HepG2 (cell line): Measurements from ENCODE around the gene IMMT. TPM values are rescaled to one million over a fixed set of nuclear protein-coding genes. Genes with fewer than 3 reads are reported as not detected.

Source experiments
- DMAP1 ChIP-seq: IDR thresholded peaks from 2 replicates; pipeline ENCODE4 v1.6.1; 2016
- FOXM1 ChIP-seq: sonication (generic); formaldehyde crosslinking; IDR thresholded peaks from 2 replicates; pipeline ENCODE4 v1.5.0; 2020; ENCODE audit warnings: missing genetic modification reagents
- HIVEP1 ChIP-seq: sonication (generic); formaldehyde crosslinking; IDR thresholded peaks from 2 replicates; pipeline ENCODE4 v1.4.0; 2020; ENCODE audit warnings: mild to moderate bottlenecking, missing genetic modification reagents
- HNRNPLL ChIP-seq: fragments of 200-400 bp; formaldehyde crosslinking; IDR thresholded peaks from 2 replicates; pipeline ENCODE4 v1.6.1; 2017; ENCODE audit warnings: mild to moderate bottlenecking, low read depth, low read length; ENCODE audit not compliant: poor library complexity, severe bottlenecking
- HOXA5 ChIP-seq: sonication (generic); formaldehyde crosslinking; IDR thresholded peaks from 2 replicates; pipeline ENCODE4 v1.4.0; 2020; ENCODE audit warnings: missing genetic modification reagents
- NFAT5 ChIP-seq: sonication (generic); formaldehyde crosslinking; IDR thresholded peaks from 2 replicates; pipeline ENCODE4 v1.4.0; 2020; ENCODE audit warnings: missing genetic modification reagents
- NRL ChIP-seq: sonication (generic); formaldehyde crosslinking; IDR thresholded peaks from 2 replicates; pipeline ENCODE4 v1.5.0; 2020; ENCODE audit warnings: missing genetic modification reagents, mild to moderate bottlenecking, moderate library complexity, borderline replicate concordance
- RBM22 ChIP-seq: fragments of 200-400 bp; formaldehyde crosslinking; optimal IDR thresholded peaks from 2 replicates; pipeline ENCODE3; 2017; ENCODE audit warnings: mild to moderate bottlenecking, low read length, moderate library complexity
- SOX13 ChIP-seq, 3 experiments: fragments of 450-650 bp in 1 of 3; sonication (generic) in 1 of 3; formaldehyde crosslinking in 1 of 3; IDR thresholded peaks in 2 of 3; conservative IDR thresholded peaks in 1 of 3; 2 replicates each; pipeline versions ENCODE4 v1.5.0 to v1.6.1; 2016 to 2020; ENCODE audit warnings: antibody characterized with exemption in 1 of 3, mild to moderate bottlenecking in 1 of 3, missing compliant biosample characterization in 1 of 3, missing genetic modification reagents in 1 of 3, moderate library complexity in 1 of 3
- SOX6 ChIP-seq, 2 experiments: fragments of 450-650 bp in 1 of 2; sonication (generic) in 1 of 2; formaldehyde crosslinking in 1 of 2; IDR thresholded peaks; 2 replicates each; pipeline versions ENCODE4 v1.4.0 to v1.6.1; 2017 to 2020; ENCODE audit warnings: antibody characterized with exemption in 1 of 2, mild to moderate bottlenecking in 1 of 2, missing genetic modification reagents in 1 of 2
- SPEN ChIP-seq: sonication (generic); formaldehyde crosslinking; IDR thresholded peaks from 2 replicates; pipeline ENCODE4 v1.5.1; 2020; ENCODE audit warnings: low read depth, mild to moderate bottlenecking, missing genetic modification reagents
- ZEB1 ChIP-seq: IDR thresholded peaks from 2 replicates; pipeline ENCODE4 v1.6.1; 2012; ENCODE audit warnings: mild to moderate bottlenecking, low read depth, inconsistent platforms; ENCODE audit not compliant: insufficient replicate concordance
- ZNF124 ChIP-seq: sonication (generic); formaldehyde crosslinking; IDR thresholded peaks from 2 replicates; pipeline ENCODE4 v1.4.0; 2020; ENCODE audit warnings: missing genetic modification reagents
- ZNF317 ChIP-seq: sonication (generic); formaldehyde crosslinking; IDR thresholded peaks from 2 replicates; pipeline ENCODE4 v1.5.0; 2020; ENCODE audit warnings: mild to moderate bottlenecking, missing genetic modification reagents
- ZNF563 ChIP-seq: sonication (generic); formaldehyde crosslinking; IDR thresholded peaks from 2 replicates; pipeline ENCODE4 v1.8.0; 2022; ENCODE audit warnings: mild to moderate bottlenecking, moderate library complexity, missing genetic modification reagents
- ZNF605 ChIP-seq: sonication (generic); formaldehyde crosslinking; IDR thresholded peaks from 2 replicates; pipeline ENCODE4 v1.8.0; 2022; ENCODE audit warnings: mild to moderate bottlenecking, missing genetic modification reagents
- ZSCAN31 ChIP-seq: sonication (generic); formaldehyde crosslinking; IDR thresholded peaks from 2 replicates; pipeline ENCODE4 v1.5.0; 2020; ENCODE audit warnings: low read depth, mild to moderate bottlenecking, missing genetic modification reagents
- polyA plus RNA-seq, 8 experiments: library from polyadenylated mRNA; depleted of rRNA in 3 of 8; stranded (reverse) in 7 of 8; unstranded in 1 of 8; fragments of >200 nt; fragmentation: Illumina TruSeq in 4 of 8; extraction: Trizol in 4 of 8; gene quantifications; 2 replicates each; pipeline versions ENCODE4 v1.2.1 to v1.2.3, GENCODE V29; 2011 to 2016; ENCODE audit warnings: low read depth in 4 of 8, missing spikeins in 1 of 8, mixed read lengths in 1 of 8; ENCODE audit not compliant: insufficient read depth in 1 of 8
- total RNA-seq, 5 experiments: library from RNA; depleted of rRNA; stranded (reverse); fragments of >200 nt; fragmentation: Illumina TruSeq; extraction: Trizol; gene quantifications; 2 replicates each; pipeline ENCODE4 v1.2.3, GENCODE V29; 2016; ENCODE audit warnings: low read depth in 1 of 5
- TF ChIP-seq, protein P1 (sequence below): sonication (generic); formaldehyde crosslinking; IDR thresholded peaks from 2 replicates; pipeline ENCODE4 v1.4.0; 2020; ENCODE audit warnings: mild to moderate bottlenecking, low read depth, missing genetic modification reagents
- TF ChIP-seq, protein P2 (sequence below): IDR thresholded peaks from 2 replicates; pipeline ENCODE4 v1.6.1; 2016; ENCODE audit warnings: mild to moderate bottlenecking, missing biosample characterization, missing genetic modification reagents
- TF ChIP-seq, protein P3 (sequence below): sonication (generic); formaldehyde crosslinking; IDR thresholded peaks from 2 replicates; pipeline ENCODE4 v1.4.0; 2020; ENCODE audit warnings: missing genetic modification reagents

The IMMT gene
- total and polyA plus RNA-seq, 2 of the 13 experiments (the other 11 are each of a cell fraction or from before 2014, with no cell fraction given): 63.5 to 119 TPM

DNA sequence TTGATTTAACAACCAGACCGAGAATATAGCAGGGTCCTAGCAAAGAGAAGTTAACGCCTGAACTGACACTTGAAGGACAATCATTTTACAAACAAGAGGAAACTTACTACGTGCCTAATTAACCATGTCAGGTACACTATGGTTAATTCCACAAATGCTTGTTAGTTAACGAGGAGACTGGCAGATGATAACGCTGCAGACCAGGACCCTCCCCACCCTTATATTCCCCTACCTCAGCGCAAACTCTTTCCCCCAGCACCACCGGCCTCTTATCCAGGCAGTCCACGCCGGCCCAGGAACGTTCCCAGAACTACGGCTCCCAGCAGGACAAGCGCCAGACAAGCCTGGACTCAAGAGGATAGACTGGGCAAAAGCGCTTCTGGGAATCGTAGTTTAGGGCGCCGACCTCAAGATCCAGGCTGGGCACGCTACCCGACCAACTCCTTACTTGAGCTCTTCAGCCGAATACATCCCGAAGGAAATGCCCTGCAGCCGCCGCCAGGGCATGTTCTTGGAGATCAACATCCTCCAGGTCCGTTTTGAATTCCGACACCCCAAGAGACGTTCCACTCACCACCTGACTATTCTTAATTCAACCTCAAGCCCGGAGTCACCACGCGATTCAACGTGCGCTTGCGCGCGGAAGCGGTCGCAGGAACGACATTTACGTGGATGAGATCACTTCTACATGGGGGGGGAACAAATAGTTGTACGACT lies 89.9 kb downstream of the IMMT start, which contains the start of gene POLR1A (continued):
- peak; percentile 7 for TF ChIP-seq RBM22
- peak; percentile 69; the same call in 1 of the 2 replicates for TF ChIP-seq ZNF563 (CRISPR knock-in tag)
- TF ChIP-seq SOX6 (IDR thresholded peaks at IDR 0.05): no peak
- TF ChIP-seq SOX6 (CRISPR knock-in tag; IDR thresholded peaks at IDR 0.05): 0 out of 2 replicates have a peak, but pooled peaks have one; percentile 28
- TF ChIP-seq, protein P1, sequence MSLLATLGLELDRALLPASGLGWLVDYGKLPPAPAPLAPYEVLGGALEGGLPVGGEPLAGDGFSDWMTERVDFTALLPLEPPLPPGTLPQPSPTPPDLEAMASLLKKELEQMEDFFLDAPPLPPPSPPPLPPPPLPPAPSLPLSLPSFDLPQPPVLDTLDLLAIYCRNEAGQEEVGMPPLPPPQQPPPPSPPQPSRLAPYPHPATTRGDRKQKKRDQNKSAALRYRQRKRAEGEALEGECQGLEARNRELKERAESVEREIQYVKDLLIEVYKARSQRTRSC: no peak
- TF ChIP-seq ZSCAN31 (CRISPR knock-in tag): no peak
- peak; percentile 96; the same call in 1 of the 2 replicates for TF ChIP-seq ZNF605
- TF ChIP-seq ZNF317 (CRISPR knock-in tag): no peak; the same call in 1 of the 2 replicates
- TF ChIP-seq NRL (CRISPR knock-in tag): no peak; the same call in 1 of the 2 replicates
- TF ChIP-seq, protein P2, sequence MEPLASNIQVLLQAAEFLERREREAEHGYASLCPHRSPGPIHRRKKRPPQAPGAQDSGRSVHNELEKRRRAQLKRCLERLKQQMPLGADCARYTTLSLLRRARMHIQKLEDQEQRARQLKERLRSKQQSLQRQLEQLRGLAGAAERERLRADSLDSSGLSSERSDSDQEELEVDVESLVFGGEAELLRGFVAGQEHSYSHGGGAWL (CRISPR knock-in tag): peak; percentile 37; the same call in 1 of the 2 replicates
- peak; percentile 82 for TF ChIP-seq DMAP1 (CRISPR knock-in tag)
- peak; percentile 67; the same call in 1 of the 2 replicates for TF ChIP-seq ZNF124 (CRISPR knock-in tag)
- peak; percentile 13 for TF ChIP-seq ZEB1
- TF ChIP-seq, protein P3, sequence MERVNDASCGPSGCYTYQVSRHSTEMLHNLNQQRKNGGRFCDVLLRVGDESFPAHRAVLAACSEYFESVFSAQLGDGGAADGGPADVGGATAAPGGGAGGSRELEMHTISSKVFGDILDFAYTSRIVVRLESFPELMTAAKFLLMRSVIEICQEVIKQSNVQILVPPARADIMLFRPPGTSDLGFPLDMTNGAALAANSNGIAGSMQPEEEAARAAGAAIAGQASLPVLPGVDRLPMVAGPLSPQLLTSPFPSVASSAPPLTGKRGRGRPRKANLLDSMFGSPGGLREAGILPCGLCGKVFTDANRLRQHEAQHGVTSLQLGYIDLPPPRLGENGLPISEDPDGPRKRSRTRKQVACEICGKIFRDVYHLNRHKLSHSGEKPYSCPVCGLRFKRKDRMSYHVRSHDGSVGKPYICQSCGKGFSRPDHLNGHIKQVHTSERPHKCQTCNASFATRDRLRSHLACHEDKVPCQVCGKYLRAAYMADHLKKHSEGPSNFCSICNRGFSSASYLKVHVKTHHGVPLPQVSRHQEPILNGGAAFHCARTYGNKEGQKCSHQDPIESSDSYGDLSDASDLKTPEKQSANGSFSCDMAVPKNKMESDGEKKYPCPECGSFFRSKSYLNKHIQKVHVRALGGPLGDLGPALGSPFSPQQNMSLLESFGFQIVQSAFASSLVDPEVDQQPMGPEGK (CRISPR knock-in tag): 0 out of 2 replicates have a peak, but pooled peaks have one; percentile 20
- TF ChIP-seq HOXA5 (CRISPR knock-in tag): peak; percentile 77
- 0 out of 2 replicates have a peak, but pooled peaks have one; percentile 1 for TF ChIP-seq HIVEP1 (CRISPR knock-in tag)
- no peak for TF ChIP-seq FOXM1 (CRISPR knock-in tag)
- TF ChIP-seq SOX13 (IDR thresholded peaks at IDR 0.05): no peak
- no peak for TF ChIP-seq SOX13 (CRISPR knock-in tag; conservative IDR thresholded peaks at IDR 0.05 in 1 of 2, IDR thresholded peaks at IDR 0.05 in 1 of 2)
- TF ChIP-seq NFAT5 (CRISPR knock-in tag): no peak
- peak; percentile 99 for TF ChIP-seq HNRNPLL
- TF ChIP-seq SPEN (CRISPR knock-in tag): peak; percentile 64; the same call in 1 of the 2 replicates
